GM12865 (cell line): Measurements from ENCODE around the gene SPRR2E.

Experiments used
- DNase-seq: peaks from one replicate; pipeline ENCODE4 v3.0.0; 2010; ENCODE audit warnings: low read depth
- H3K4me3 ChIP-seq: 2 replicates; pipeline ENCODE4 v1.5.1; 2011; ENCODE audit warnings: mild to moderate bottlenecking, low read depth, low read length, control low read depth
- CTCF ChIP-seq: IDR thresholded peaks from 2 replicates; pipeline ENCODE4 v1.5.1; 2011; ENCODE audit warnings: low read length, control low read depth, low read depth, inconsistent platforms; ENCODE audit not compliant: insufficient read depth; ENCODE audit errors: missing control alignments

SPRR2E gene

GRCh38 chr1:153100245-153100644 lies 5.9 kb upstream of the SPRR2E start:
- no peak for DNase-seq
- no peak overlapping the region for H3K4me3 ChIP-seq
- no peak for TF ChIP-seq CTCF

- H3K4me3 ChIP-seq, result no peak overlapping the region
- DNase-seq, result no peak
- no peak for TF ChIP-seq CTCF
Observed at GRCh38 chr1:153099461-153100045, 5.2 kb upstream of the SPRR2E start.

GRCh38 chr1:153095764-153096163 lies 1.4 kb upstream of the SPRR2E start:
- TF ChIP-seq CTCF, result no peak
- DNase-seq, result no peak
- no peak overlapping the region for H3K4me3 ChIP-seq

- no peak overlapping the region for H3K4me3 ChIP-seq
- no peak for DNase-seq
- no peak for TF ChIP-seq CTCF
Observed at GRCh38 chr1:153087652-153088051, 6.7 kb downstream of the SPRR2E start.

- DNase-seq, result no peak
- H3K4me3 ChIP-seq, result no peak overlapping the region
- TF ChIP-seq CTCF, result no peak
Observed at GRCh38 chr1:153081736-153082135, 12.6 kb downstream of the SPRR2E start.

GRCh38 chr1:153072806-153073726 lies 21.3 kb downstream of the SPRR2E start:
- TF ChIP-seq CTCF, result no peak
- DNase-seq, result no peak
- H3K4me3 ChIP-seq, result no peak overlapping the region
